ENCODE results near the gene HGS.
A peak's percentile ranks its signal among the peaks of the same experiment; 100 is the strongest.

The HGS gene

GRCh38 chr17:81683208-81683583 is 615 bp upstream of the HGS start:
- H3K4me3 ChIP-seq (ENCODE audit: low read length): peak overlapping the region; percentile 90
- TF ChIP-seq CTCF (conservative IDR thresholded peaks at IDR 0.05; ENCODE audit: low read depth, low read length): no peak
- no peak for DNase-seq (ENCODE audit: low read depth)

GRCh38 chr17:81684442-81684911 is 666 bp downstream of the HGS start:
- no peak for DNase-seq (ENCODE audit: low read depth)
- H3K4me3 ChIP-seq (ENCODE audit: low read length): peak overlapping the region; percentile 90
- no peak for TF ChIP-seq CTCF (conservative IDR thresholded peaks at IDR 0.05; ENCODE audit: low read depth, low read length)

GRCh38 chr17:81685108-81685507 is 1.3 kb downstream of the HGS start:
- no peak for TF ChIP-seq CTCF (conservative IDR thresholded peaks at IDR 0.05; ENCODE audit: low read depth, low read length)
- DNase-seq (ENCODE audit: low read depth): no peak
- H3K4me3 ChIP-seq (ENCODE audit: low read length): peak overlapping the region; percentile 90

- H3K4me3 ChIP-seq (ENCODE audit: low read length): no peak overlapping the region
- DNase-seq (ENCODE audit: low read depth): no peak
- no peak for TF ChIP-seq CTCF (conservative IDR thresholded peaks at IDR 0.05; ENCODE audit: low read depth, low read length)
Measured at GRCh38 chr17:81686614-81687013, 2.8 kb downstream of the HGS start.

GRCh38 chr17:81687770-81688541 is 4.1 kb downstream of the HGS start:
- DNase-seq (ENCODE audit: low read depth): no peak
- TF ChIP-seq CTCF (conservative IDR thresholded peaks at IDR 0.05; ENCODE audit: low read depth, low read length): no peak
- no peak overlapping the region for H3K4me3 ChIP-seq (ENCODE audit: low read length)

GRCh38 chr17:81688616-81689015 is 4.8 kb downstream of the HGS start:
- no peak for TF ChIP-seq CTCF (conservative IDR thresholded peaks at IDR 0.05; ENCODE audit: low read depth, low read length)
- H3K4me3 ChIP-seq (ENCODE audit: low read length): no peak overlapping the region
- no peak for DNase-seq (ENCODE audit: low read depth)

GRCh38 chr17:81690066-81690465 is 6.3 kb downstream of the HGS start:
- no peak overlapping the region for H3K4me3 ChIP-seq (ENCODE audit: low read length)
- TF ChIP-seq CTCF (conservative IDR thresholded peaks at IDR 0.05; ENCODE audit: low read depth, low read length): no peak
- DNase-seq (ENCODE audit: low read depth): no peak

Data from retinal pigment epithelial cell (primary cell).